ENCODE results near the gene GYS1.

Gene GYS1

DNA sequence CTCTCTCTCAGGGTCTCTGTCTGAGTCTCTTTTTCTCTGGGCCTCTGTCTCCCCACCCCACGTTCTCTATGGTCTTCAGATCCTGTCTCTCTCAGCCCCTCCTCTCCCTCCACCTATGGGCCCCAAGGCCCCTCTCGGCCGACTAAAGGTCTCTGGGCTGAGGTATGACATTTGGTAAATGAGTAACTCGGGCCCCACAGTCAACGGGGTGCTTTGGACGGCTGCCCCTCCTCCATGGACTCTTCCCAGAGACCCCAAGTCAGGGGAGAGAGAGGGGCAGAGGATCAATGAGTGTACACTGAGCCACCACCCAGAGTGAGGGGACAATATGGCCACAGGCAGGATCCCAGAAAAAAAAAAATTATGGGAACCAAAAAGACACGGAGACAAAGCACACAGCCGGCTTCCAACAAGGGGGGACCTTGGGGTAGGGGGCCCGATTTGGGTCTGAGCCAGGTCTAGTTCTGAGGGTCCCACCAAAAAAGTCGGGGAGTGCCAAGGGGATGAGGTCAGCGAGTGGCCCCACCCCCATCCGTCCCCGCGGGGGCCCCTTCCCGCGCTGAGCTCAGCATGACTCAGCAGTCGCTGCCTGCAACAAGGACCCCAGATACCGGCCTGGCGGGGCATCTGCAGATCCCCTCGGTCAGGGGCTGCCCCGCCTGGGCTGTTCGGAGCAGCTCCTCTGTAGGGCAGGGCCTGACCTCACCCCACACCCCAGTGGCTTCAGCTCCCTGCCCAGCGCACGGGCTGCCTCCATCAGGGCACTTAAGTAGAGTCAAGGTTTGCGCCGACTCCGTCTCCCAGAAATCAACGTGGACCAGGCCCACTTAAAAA is 29.5 kb downstream of the GYS1 start:
- peak; percentile 59 for DNase-seq (ENCODE audit: low read depth)

DNA sequence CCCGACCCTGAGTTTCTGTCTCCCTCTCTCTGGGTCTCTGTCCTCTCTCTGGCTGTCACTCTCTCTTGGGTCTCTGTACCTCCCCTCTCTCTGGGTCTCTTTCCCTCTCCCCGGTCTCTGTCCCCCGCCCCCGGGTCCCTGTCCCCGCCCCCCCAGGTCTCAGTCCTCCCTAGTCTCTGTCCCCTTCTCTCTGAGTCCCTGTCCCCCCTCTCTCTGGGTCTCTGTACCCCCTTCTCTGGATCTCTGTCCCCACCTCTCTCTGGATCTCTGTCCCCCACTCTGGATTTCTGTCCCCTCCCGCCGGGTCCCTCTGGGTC is 30.3 kb downstream of the GYS1 start:
- DNase-seq (ENCODE audit: low read depth) = no peak

DNA sequence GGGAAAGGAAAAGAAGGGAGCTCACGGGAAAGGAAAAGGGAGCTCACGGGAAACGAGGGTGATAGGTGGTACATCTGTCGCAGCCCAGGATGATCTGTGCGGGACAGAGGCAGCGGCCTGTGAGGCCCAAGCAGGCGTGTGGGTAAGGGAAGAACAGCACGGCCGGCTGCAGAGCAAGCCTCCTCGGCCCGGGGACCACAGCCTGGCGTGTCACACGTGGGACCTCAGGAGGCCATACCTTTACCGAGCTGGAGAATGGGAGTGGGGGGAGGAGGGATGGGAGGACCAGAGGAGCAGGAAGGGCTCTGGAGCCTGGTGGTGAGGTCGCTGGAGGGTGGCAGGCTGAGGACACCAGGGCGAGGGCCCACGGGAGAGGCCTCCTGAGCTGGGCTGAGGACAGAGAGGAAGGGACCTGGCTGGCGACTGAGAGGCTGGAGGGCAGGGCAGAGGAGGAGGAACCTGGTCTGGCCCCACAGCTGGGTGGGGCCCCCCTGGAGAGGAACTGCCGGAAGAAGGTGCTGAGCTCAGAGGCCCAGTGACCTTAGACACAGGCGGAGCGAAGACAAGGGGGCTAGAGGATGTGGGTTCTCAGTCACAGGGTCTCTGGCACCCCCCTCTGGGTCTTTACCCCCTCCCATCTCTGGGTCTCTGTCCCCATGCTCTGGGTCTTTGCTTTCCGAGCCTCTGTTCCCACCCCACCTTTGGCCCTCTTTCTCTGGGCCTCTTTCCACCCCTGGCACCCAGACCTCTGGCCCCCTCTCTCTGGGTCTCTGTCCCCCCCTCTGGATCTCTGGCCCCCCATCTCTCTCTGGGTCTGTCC is 30.9 kb downstream of the GYS1 start:
- DNase-seq (ENCODE audit: low read depth) = no peak

DNA sequence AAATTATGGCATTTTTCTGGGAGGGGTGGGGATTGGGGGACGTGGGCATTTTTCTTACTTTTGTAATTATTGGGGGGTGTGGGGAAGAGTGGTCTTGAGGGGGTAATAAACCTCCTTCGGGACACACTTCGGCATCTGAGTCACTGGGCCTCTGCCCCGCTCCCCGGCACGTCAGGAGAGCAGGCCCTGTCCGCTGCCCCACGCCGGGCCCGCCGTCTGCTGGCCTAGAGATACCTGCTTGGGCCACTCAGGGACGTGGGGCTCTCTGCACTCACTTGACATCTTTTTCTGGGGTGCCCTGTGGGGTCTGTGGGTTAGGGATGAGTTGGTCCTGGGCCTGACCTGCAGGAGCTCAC is 31.5 kb downstream of the GYS1 start:
- no peak for DNase-seq (ENCODE audit: low read depth)

DNA sequence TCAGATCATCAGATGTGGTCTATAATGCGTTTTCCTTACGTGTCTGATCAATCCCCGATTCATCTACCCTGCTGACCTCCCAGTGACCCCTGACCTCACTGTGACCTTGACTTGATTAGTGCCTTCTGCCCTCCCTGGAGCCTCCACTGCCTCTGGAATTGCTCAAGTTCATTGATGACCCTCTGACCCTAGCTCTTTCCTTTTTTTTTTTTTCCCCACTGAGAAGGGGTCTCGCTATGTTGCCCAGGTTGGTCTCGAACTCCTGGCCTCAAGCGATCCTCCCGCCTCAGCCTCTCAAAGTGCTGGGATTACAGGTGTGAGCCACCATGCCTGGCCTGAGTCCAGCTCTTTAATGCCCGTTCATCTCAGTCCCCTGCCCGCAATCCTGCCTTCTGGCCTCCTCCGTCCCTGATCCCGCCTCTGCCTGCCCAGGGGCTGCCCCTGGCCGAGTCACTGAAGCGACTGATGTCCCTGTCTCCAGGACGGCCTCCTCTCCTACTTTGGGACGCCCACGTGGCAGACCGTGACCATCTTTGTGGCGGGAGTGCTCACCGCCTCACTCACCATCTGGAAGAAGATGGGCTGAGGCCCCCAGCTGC is 32.0 kb downstream of the GYS1 start:
- DNase-seq (ENCODE audit: low read depth) = no peak

DNA sequence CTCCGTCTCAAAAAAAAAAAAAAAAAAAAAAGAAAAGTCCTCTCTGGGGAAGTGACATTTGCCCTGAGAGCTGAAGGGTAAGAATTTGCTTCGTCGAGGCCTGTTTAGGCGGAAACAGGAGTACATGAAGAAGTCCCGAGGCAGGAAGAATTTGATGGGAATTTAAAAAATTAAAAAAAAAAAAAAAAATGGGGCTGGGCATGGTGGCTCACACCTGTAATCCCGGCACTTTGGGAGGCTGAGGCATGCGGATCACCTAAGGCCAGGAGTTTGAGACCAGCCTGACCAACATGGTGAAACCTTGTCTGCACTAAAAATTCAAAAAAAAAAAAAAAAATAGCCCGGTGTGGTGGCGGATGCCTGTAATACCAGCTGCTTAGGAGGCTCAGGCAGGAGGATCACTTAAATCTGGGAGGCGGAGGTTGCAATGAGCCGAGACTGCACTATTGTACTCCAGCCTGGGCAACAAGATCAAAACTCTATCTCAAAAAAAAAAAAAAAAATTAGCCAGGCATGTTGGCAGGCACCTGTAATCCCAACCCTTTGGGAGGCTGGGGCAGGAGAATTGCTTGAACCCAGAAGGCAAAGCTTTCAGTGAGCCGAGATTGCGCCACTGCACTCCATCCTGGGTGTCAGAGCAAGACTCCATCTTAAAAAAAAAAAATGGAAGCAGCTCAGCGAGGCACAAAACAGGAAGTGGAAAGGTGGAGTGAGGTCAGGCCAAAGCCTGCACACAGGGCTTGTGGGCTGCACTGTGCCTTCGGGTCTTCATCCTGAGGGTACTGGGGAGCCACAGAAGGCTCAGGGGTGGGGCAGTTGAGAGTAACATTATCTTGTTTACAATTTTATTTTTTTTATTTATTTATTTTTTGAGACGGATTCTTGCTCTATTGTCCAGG is 33.5 kb downstream of the GYS1 start:
- no peak for DNase-seq (ENCODE audit: low read depth)

DNA sequence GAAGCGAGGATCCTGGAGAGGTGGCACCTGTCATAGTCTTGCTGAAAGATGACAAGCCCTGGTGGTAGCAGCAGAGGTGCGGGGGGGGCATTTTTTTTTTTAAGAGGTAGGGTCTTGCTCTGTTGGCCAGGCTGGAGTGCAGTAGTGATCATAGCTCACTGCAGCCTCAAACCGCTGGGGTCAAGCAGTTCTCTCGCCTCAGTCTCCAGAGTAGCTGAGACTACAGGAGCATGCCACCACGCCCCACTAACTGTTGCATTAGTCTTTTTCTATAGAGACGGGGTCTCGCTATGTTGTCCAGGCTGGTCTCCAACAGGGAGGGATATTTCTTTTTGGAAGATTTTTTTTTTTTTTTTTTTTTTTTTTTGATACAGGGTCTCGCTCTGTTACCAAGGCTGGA is 35.1 kb downstream of the GYS1 start:
- no peak for DNase-seq (ENCODE audit: low read depth)

DNA sequence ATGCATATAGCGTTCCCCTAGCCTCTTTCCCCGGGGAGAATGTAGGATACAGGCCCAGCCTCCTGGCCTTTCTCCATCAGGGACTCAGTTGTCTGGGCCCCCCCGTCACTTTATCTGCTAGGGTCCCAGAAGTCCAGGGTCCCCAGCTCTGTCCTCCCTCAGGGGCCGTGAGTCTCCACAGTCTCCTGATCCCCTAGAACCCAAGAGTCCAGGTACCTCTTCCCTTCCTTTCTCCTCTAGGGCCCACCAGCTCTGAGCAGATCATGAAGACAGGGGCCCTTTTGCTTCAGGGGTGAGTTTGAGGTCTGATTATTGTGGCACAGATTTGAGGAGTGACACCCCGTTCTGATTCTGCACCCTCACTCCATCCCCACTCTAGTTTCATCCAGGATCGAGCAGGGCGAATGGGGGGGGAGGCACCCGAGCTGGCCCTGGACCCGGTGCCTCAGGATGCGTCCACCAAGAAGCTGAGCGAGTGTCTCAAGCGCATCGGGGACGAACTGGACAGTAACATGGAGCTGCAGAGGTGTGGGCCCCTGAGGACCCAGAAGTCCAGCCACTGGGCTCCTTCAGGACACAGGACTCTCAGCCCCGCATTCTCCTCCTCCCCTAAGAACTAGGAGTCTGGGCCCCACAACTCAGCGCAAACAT is 37.7 kb downstream of the GYS1 start:
- DNase-seq (ENCODE audit: low read depth) = no peak

DNA sequence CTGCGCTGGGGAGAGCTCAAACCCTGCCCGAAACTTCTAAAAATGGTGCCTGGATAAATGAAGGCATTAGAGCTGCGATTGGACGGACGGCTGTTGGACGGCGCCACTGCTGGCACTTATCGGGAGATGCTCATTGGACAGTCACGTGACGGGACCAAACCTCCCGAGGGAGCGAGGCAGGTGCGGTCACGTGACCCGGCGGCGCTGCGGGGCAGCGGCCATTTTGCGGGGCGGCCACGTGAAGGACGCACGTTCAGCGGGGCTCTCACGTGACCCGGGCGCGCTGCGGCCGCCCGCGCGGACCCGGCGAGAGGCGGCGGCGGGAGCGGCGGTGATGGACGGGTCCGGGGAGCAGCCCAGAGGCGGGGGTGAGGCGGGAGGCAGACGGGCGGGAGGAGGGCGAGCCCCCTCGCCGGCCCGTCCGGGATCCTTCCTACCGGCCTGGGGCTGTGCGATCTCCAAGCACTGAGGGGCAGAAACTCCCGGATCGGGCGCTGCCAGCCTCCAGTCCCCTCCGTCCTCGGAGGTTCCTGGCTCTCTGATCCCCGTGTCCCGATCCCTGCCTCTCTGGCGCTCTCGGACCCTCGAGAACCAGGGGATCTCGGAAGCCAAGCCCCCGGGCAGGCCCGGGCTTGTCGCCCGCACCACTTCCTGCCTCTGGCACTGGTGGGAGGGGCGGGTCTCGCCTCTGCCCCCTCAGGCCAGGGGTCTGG is 38.4 kb downstream of the GYS1 start, which contains the start of gene BAX:
TSS of gene BAX (plus strand) at position 281 of the 713 bp plus-strand sequence. CDS start at position 335, 54 bp downstream.
- DNase-seq (ENCODE audit: low read depth) = peak; percentile 89

DNA sequence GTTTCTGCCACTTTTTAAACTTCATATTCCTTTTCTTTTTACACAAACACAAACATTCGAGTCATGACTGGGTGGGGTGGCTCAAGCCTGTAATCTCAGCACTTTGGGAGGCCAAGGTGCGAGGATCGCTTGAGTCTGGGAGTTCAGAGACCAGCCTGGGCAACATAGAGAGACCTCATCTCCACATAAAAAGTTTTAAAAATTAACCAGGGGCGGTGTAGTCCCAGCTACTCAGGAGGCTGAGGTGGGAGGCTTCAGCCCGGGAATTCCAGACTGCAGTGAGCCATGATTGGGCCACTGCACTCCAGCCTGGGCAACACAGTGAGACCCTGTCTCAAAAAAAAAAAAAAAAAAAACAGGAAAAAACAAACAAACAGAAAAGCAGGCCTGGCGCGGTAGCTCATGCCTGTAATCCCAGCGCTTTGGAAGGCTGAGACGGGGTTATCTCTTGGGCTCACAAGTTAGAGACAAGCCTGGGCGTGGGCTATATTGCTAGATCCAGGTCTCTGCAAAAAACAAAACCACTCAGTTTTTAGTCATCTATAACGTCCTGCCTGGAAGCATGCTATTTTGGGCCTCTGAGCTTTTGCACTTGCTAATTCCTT is 39.0 kb downstream of the GYS1 start:
- no peak for DNase-seq (ENCODE audit: low read depth)

DNA sequence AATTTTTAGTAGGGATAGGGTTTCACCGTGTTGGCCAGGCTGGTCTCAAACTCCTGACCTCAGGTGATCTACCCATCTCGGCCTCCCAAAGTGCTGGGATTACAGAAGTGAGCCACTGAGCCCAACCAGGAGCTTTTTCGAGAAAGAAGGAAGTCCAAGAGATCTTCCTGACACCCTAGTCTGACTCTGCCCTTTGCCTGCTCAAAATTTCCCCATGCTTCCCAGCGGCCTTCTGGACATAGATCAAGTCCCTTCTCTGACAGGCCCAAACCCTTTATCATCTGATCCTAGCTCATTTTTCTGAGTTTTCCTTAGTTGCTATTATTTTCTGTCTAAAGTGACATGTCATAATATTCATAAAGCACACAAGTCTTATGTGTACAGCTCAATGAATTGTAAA is 40.0 kb downstream of the GYS1 start:
- DNase-seq (ENCODE audit: low read depth) = no peak

DNA sequence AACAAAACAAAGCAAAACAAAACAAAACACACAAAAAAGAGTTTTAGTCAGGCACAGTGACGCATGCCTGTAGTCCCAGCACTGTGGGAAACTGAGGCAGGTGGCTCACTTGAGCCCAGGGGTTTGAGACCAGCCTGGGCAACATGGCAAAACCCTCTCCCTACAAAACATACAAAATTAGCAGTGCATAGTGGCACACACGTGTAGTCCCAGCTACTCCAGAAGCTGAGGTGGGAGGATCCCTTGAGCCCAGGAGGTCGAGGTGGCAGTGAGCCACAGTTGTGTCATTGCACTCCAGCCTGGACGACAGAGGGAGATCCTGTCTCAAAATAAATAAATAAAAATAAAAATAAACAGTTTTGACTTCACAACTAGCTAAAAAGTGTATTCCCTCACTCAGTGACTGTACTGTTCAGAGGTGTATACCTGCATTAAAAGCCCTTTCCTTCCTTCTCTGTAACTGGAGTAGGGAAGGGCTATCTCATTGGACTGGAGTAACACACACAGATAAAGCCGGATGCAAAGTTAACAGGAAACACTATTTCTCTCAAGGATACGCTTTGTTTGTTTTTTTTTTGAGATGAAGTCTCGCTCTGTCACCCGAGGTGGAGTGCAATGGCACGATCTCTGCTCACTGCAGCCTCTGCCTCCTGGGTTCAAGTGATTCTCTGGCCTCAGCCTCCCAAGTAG is 42.1 kb downstream of the GYS1 start:
- DNase-seq (ENCODE audit: low read depth) = no peak

DNA sequence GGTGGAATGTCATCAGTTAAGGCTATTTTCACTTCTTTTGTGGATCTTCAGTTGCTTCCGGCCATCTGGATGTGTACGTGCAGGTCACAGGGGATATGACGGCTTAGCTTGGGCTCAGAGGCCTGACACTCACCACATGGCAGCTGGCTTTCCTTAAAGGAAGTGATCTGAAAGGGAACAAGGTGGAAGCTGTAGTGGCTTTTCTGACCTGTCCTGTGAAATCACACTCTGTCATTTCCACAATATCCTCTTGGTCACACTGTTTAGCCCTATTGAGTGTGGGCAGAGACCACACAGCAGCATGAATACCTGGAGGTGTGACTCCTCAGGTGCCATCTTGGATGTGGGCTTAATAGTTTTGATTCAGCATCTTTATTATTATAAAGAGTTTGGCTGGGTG is 43.0 kb downstream of the GYS1 start:
- DNase-seq (ENCODE audit: low read depth) = no peak

DNA sequence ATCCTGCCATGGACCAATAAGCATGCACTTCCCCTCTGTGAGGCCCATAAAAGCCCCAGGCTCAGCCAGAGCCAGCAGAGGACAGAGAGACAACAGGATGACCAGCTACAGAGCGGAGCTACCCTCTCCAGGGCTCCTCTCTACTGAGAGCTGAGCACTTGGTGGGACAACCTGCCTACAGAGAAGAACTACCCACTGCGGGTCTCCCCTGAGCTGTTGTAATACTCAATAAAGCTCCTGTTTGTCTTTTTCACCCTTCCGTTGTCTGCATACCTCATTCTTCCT is 45.9 kb downstream of the GYS1 start:
- DNase-seq (ENCODE audit: low read depth) = no peak

DNA sequence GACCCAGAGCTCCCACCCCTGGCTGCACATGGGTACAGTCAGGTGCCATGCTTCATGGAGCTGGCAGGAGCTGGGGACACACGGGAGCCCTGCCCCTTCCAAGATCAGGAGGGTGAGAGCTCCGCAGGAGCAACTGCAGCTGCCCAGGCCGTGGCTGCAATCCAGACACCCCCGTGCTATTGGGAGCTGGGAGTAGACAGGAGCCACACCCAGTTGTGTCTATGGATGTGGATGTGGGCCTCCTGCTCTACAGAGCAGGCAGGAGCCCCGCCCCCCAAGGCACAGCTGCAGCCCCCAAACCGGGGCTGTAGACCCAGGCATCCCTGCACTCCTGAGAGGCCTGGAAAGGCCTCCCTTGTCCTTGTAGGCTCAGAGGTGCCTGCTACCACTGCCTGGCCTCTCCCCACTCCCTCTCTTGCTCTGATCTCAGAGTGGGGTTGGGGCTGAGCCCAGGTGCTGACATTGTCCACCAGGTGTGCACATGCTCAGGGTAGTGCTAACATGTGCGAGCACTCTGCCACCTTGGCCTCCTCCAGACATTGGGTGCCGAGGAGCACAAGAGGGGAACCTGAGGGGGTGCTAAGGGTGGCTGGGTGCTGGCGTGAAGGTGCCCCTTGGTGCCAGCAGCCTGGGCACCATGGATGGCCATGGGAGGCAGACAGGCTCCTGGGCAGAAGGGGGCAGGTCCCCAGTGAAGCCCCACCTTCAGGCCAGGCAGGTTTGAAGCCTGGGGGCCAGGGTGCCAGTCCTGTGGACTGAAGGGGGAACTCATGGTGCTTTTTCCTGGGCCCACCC is 46.4 kb downstream of the GYS1 start:
- no peak for DNase-seq (ENCODE audit: low read depth)

DNA sequence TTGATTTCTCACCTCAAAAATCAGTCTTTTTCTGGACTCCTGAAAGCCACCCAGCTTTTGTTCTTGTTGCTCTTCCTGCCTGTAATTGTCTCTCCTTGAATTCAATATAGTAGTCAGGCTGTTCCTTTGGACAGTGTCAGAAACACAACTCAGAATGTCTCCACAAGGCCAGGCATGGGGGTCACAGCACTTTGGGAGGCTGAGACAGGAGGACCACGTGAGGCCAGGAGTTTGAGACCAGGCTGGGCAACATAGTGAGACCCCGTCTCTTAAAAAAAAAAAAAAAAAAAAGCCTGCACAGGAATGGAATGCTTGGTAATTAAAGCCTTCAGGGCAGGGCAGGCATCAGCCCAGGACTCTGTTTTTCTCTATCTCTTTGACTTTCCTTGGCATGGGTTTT is 47.3 kb downstream of the GYS1 start:
- DNase-seq (ENCODE audit: low read depth) = no peak

DNA sequence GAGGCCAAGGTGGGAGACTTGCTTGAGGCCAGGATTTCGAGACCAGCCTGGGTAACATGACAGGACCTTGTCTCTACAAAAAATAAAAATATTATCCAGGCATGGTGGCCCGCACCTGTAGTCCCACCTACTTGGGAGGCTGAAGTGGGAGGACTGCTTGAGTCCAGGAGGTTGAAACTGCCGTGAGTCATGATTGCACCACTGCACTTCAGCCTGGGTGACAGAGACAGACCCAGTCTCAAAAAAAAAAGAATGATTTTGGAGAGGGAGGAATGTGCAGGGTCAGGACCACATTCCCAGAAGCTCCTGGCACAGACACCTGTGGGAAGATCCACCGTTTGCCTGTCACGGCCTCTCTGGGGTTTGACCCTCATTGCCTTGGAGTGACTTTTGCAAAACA is 47.7 kb downstream of the GYS1 start:
- no peak for DNase-seq (ENCODE audit: low read depth)

DNA sequence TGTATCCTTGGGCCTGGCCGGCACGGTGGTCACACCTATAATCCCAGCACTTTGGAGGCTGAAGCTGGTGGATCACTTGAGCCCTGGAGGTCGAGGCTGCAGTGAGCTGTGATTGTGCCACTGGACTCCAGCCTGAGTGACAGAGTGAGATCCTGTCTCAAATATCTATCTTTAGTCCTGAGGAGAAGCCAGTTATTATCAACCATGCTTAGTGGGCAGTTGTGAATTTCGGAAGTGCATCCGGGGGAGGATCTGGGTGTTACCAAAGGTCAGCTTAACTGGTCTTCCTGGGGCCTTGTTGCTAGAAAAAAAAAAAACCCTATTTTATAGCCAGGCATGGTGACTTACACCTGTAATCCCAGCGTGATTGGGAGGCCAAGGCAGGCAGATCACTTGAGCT is 50.0 kb downstream of the GYS1 start:
- DNase-seq (ENCODE audit: low read depth) = no peak

DNA sequence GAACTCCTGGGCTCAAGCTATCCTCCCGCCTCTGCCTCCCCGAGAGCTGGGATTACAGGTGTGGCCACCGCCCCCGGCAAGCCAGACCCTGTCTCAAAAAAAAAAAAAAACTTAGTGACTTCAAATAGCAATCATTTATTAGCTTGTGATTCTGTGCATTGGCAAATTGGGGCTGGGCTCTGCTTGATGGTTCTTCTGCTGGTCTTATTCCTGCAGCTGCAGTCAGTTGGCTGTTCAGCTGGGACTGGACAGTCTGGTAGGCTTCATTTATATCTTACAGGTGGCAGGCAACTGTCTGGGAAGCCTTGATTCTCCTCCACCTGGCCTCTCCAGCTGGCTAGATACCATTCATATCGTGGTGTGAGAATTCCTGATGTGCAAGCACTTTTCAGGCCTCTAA is 52.2 kb downstream of the GYS1 start:
- DNase-seq (ENCODE audit: low read depth) = no peak
